ENCODE data around the gene ATP2A1.

GRCh38 chr16:28923652-28924398, 45.5 kb downstream of the ATP2A1 start:
- TF ChIP-seq CTCF (IDR thresholded peaks at IDR 0.05) (no peak), POLR2A (IDR thresholded peaks at IDR 0.05) (no peak)
